A673 (cell line): ENCODE measurements around the gene SPARCL1. TPM values are rescaled to one million over a fixed set of nuclear protein-coding genes. Genes with fewer than 3 reads are reported as not detected.

Source experiments
- BruUV-seq: library from RNA; stranded (reverse); fragments of 400-500 nt; replicated peaks from 2 replicates; lab custom pipeline; 2021; lab: Mats Ljungman, UMichigan
- CTCF ChIA-PET: fragments of 300-600 bp; sonication (Branson Sonifier 250); formaldehyde crosslinking; loops from one replicate; lab custom pipeline; 2022; ENCODE audit warnings: antibody characterized with exemption; lab: Charles Lee
- POLR2A ChIA-PET: fragments of 300-600 bp; sonication (Branson Sonifier 250); formaldehyde crosslinking; loops from one replicate; lab custom pipeline; 2022; ENCODE audit warnings: antibody characterized with exemption; ENCODE audit not compliant: low non-redundant PET; lab: Charles Lee
- DNase-seq: peaks from one replicate; pipeline ENCODE4 v3.0.0-alpha.2; 2015; ENCODE audit warnings: low spot score
- H3K27ac ChIP-seq: fragments of 200-600 bp; sonication (generic); 2 replicates; pipeline ENCODE4 v1.5.1; 2016; ENCODE audit warnings: mixed run types, low read depth, mild to moderate bottlenecking, mixed read lengths, antibody characterized with exemption, low read length; ENCODE audit not compliant: poor library complexity, severe bottlenecking
- H3K27me3 ChIP-seq: fragments of 200-600 bp; sonication (generic); replicated peaks from 2 replicates; pipeline ENCODE4 v1.6.1; 2017; ENCODE audit warnings: mixed run types, low read depth, mild to moderate bottlenecking, mixed read lengths, antibody characterized with exemption, low read length; ENCODE audit not compliant: insufficient read depth, poor library complexity
- H3K36me3 ChIP-seq: fragments of 200-600 bp; sonication (generic); 2 replicates; pipeline ENCODE4 v1.6.1; 2016; ENCODE audit warnings: mixed run types, mild to moderate bottlenecking, mixed read lengths, antibody characterized with exemption, low read length; ENCODE audit not compliant: insufficient read depth, poor library complexity, severe bottlenecking
- H3K4me1 ChIP-seq: fragments of 200-600 bp; sonication (generic); 2 replicates; pipeline ENCODE4 v1.6.1; 2017; ENCODE audit warnings: mixed run types, mild to moderate bottlenecking, mixed read lengths, antibody characterized with exemption, low read length; ENCODE audit not compliant: insufficient read depth, poor library complexity, severe bottlenecking
- H3K4me3 ChIP-seq: fragments of 200-600 bp; sonication (generic); 2 replicates; pipeline ENCODE4 v1.5.1; 2016; ENCODE audit warnings: low read depth, mixed run types, mild to moderate bottlenecking, mixed read lengths, low read length; ENCODE audit not compliant: poor library complexity, severe bottlenecking
- H3K9me3 ChIP-seq: fragments of 200-600 bp; sonication (generic); 2 replicates; pipeline ENCODE4 v1.6.1; 2016; ENCODE audit warnings: mixed run types, low read depth, mild to moderate bottlenecking, mixed read lengths, antibody characterized with exemption, low read length; ENCODE audit not compliant: poor library complexity, severe bottlenecking
- CTCF ChIP-seq: fragments of 300-800, 200-600 bp; sonication (generic); conservative IDR thresholded peaks from 2 replicates; pipeline ENCODE4 v1.5.1; 2017; ENCODE audit warnings: low read depth, mild to moderate bottlenecking, antibody characterized with exemption, low read length, moderate library complexity, mixed read lengths
- EZH2 ChIP-seq: fragments of 200-600 bp; sonication (generic); IDR thresholded peaks from 2 replicates; pipeline ENCODE4 v1.6.1; 2017; ENCODE audit warnings: borderline replicate concordance, low read depth, mild to moderate bottlenecking, mixed read lengths, antibody characterized with exemption, low read length; ENCODE audit not compliant: poor library complexity, severe bottlenecking
- intact Hi-C: fragments of 100-400 bp; cut with micrococcal nuclease; formaldehyde crosslinking; loops from one replicate; pipeline ENCODE4 v1.10.0; 2022; ENCODE audit not compliant: unreplicated experiment
- total RNA-seq: library from RNA; stranded (reverse); gene quantifications from 2 replicates; pipeline ENCODE4 v1.2.3, GENCODE V29; 2021

The SPARCL1 gene
- total RNA-seq, 1 experiment from 2014 or later: 1.1 TPM

- Histone ChIP-seq H3K27ac (no peak overlapping the region), H3K4me1 (peaks cover 33% of the 10 kb centered on the region), H3K36me3 (no peaks in the 10 kb centered on the region), H3K9me3 (no peaks in the 10 kb centered on the region), H3K27me3 (no peaks in the 10 kb centered on the region), H3K4me3 (no peak overlapping the region)
- intact Hi-C loops: no loop called here
- DNase-seq: no peak
- ChIA-PET POLR2A (no interaction called here), CTCF (no interaction called here)
- BruUV-seq: no TSS peak
- TF ChIP-seq CTCF (no peak), EZH2 (no peak)
Observed at GRCh38 chr4:87532907-87533306, 3.7 kb upstream of the SPARCL1 start.

GRCh38 chr4:87532109-87532508 is 2.9 kb upstream of the SPARCL1 start:
- no peak overlapping the region for H3K4me3 ChIP-seq
- CTCF ChIA-PET: no interaction called here

GRCh38 chr4:87531621-87532020 is 2.4 kb upstream of the SPARCL1 start:
- BruUV-seq: no TSS peak
- Histone ChIP-seq H3K36me3 (no peaks in the 10 kb centered on the region), H3K4me1 (peaks cover 43% of the 10 kb centered on the region), H3K9me3 (no peaks in the 10 kb centered on the region), H3K4me3 (no peak overlapping the region), H3K27ac (no peak overlapping the region), H3K27me3 (no peaks in the 10 kb centered on the region)
- ChIA-PET CTCF (no interaction called here), POLR2A (no interaction called here)
- intact Hi-C loops: no loop called here
- no peak for DNase-seq
- TF ChIP-seq CTCF (no peak), EZH2 (no peak)

More at GRCh38 chr4:87532109-87532508, 2.9 kb upstream of the SPARCL1 start:
- H3K27me3 ChIP-seq: no peaks in the 10 kb centered on the region
- no peak for TF ChIP-seq EZH2
- TF ChIP-seq CTCF: no peak
- intact Hi-C loops: no loop called here
- no peaks in the 10 kb centered on the region for H3K9me3 ChIP-seq
- H3K4me1 ChIP-seq: peaks cover 38% of the 10 kb centered on the region
- H3K27ac ChIP-seq: no peak overlapping the region
- POLR2A ChIA-PET: no interaction called here
- BruUV-seq: no TSS peak
- H3K36me3 ChIP-seq: no peaks in the 10 kb centered on the region
- no peak for DNase-seq
